ENCODE data around the gene PORCN. TPM values are rescaled to one million over a fixed set of nuclear protein-coding genes. Genes with fewer than 3 reads are reported as not detected.

PORCN gene
- total and polyA plus RNA-seq, 9 of the 15 experiments (the other 6 are each of a cell fraction or from before 2014, with no cell fraction given), result 0.34 to 5.1 (median 2.8) TPM

GRCh38 chrX:48569958-48570357 is 61.2 kb downstream of the PORCN start:
- Histone ChIP-seq H3K27ac (ENCODE audit: extremely low read depth, low read depth, low read length) (no peak overlapping the region; the same call in 2 of the 3 replicates), H3K27me3 (ENCODE audit: control insufficient read depth in 2 of 2, insufficient read depth in 2 of 2, low read length in 2 of 2) (no peaks in the 10 kb centered on the region), H2AFZ (ENCODE audit: low read depth, low read length) (no peak overlapping the region), H3K36me3 (ENCODE audit: control insufficient read depth, insufficient read depth, low read length) (peaks cover 1% of the 10 kb centered on the region; the same call in 2 of the 3 replicates), H3K9me1 (ENCODE audit: control insufficient read depth, insufficient read depth, low read length) (no peaks in the 10 kb centered on the region), H3K4me3 (no peak overlapping the region), H3K4me1 (replicated peaks in 1 of 2; ENCODE audit: control insufficient read depth in 2 of 2, insufficient read depth in 2 of 2, low read length in 2 of 2) (peaks cover 0 to 3% of the 10 kb centered on the region in 2 experiments; a peak in 3 of 5 replicates), H3K4me2 (ENCODE audit: insufficient read depth, low read length) (no peak overlapping the region), H3K9ac (ENCODE audit: insufficient read depth in 1 of 2, low read depth in 2 of 2, low read length in 2 of 2) (no peak overlapping the region), H3K79me2 (ENCODE audit: control insufficient read depth, insufficient read depth, low read length) (peaks cover 7% of the 10 kb centered on the region), H3K9me3 (replicated peaks; ENCODE audit: control insufficient read depth, insufficient read depth, low read depth, low read length) (no peaks in the 10 kb centered on the region), H4K20me1 (replicated peaks; ENCODE audit: control insufficient read depth, insufficient read depth, low read length) (peaks cover under 1% of the 10 kb centered on the region; the same call in 1 of the 2 replicates)
- DNase-seq (ENCODE audit: extremely low read depth in 1 of 4, low spot score in 3 of 4) (no peak), FAIRE-seq (no peak), ATAC-seq (no peak)
- ChIA-PET POLR2A (no interaction called here), CTCF (ENCODE audit: low intra/inter-chr PET ratio) (no interaction called here)
- WGBS (ENCODE audit: insufficient coverage, low coverage, missing lambda C conversion rate), result 33% methylated on average over 1 of the region's 1 CpG
- intact Hi-C loops (cut with micrococcal nuclease) (loop anchor here (10.0 kb wide), 1 partner anchor 45 kb away; the partner anchor contains the start of gene EBP), in situ Hi-C loops (cut with MboI) (no loop called here)
- BruUV-seq (replicated peaks), result no TSS peak
- TF ChIP-seq U2AF1 (optimal IDR thresholded peaks at IDR 0.05; ENCODE audit: low read depth, low read length) (no peak), E4F1 (CRISPR knock-in tag; IDR thresholded peaks at IDR 0.05; ENCODE audit: borderline replicate concordance) (no peak), ZFP30 (CRISPR knock-in tag; IDR thresholded peaks at IDR 0.05; ENCODE audit: borderline replicate concordance) (no peak), ARID2 (IDR thresholded peaks at IDR 0.05) (no peak), TRIM28 (IDR thresholded peaks at IDR 0.05) (no peak), YBX1 (IDR thresholded peaks at IDR 0.05) (no peak), ZNF253 (CRISPR knock-in tag; conservative IDR thresholded peaks at IDR 0.05) (no peak), TCF7 (IDR thresholded peaks at IDR 0.05; ENCODE audit: borderline replicate concordance) (no peak), RUNX1 (IDR thresholded peaks at IDR 0.05; ENCODE audit: low read depth) (no peak), L3MBTL2 (IDR thresholded peaks at IDR 0.05) (no peak), HOMEZ (CRISPR knock-in tag; IDR thresholded peaks at IDR 0.05) (no peak)

Other genes with a start within 250 kb of the PORCN start
Only the 7 nearest of the 11 such genes appear.
- gene SSX4B, start 97.0 kb upstream of the PORCN start, total RNA-seq (2014; rRNA removed), result not detected in 2 replicates
- 4.9 and 8.3 TPM in 2 replicates for gene SSX4B, start 97.0 kb upstream of the PORCN start, total RNA-seq (2014; rRNA removed; fragmentation: Illumina TruSeq; extraction: Trizol)
- gene SSX4B, start 97.0 kb upstream of the PORCN start, total RNA-seq (2015; rRNA removed; fragmentation: Illumina TruSeq; extraction: Trizol), result 4.2 and 6.0 TPM in 2 replicates
- gene SSX4B, start 97.0 kb upstream of the PORCN start, total RNA-seq (2021), result 3.0 TPM in 2 replicates
- 0.29 and 0.72 TPM in 2 replicates for gene SSX4B, start 97.0 kb upstream of the PORCN start, polyA plus RNA-seq (2011; rRNA removed)
- gene SSX4B, start 97.0 kb upstream of the PORCN start, polyA plus RNA-seq (2014; fragmentation: Illumina TruSeq; extraction: Trizol), result 10.0 TPM in 1 of 2 replicates, not detected in the other
- 1 to 10 TPM; 7.0 to 8.8 TPM for gene SSX4B, start 97.0 kb upstream of the PORCN start, polyA plus RNA-seq (2014; fragmentation: Nextera tagmentation; extraction: Ambion mirVana)
- 4.2 TPM in 1 of 2 replicates, not detected in the other for gene SSX4B, start 97.0 kb upstream of the PORCN start, polyA plus RNA-seq (2014; rRNA removed)
- gene SLC38A5, start 38.7 kb upstream of the PORCN start, total RNA-seq (2014; rRNA removed), result 142 and 201 TPM in 2 replicates
- gene SLC38A5, start 38.7 kb upstream of the PORCN start, total RNA-seq (2014; rRNA removed; fragmentation: Illumina TruSeq; extraction: Trizol), result 72.6 and 88.6 TPM in 2 replicates
- gene SLC38A5, start 38.7 kb upstream of the PORCN start, total RNA-seq (2015; rRNA removed; fragmentation: Illumina TruSeq; extraction: Trizol), result 128 and 129 TPM in 2 replicates
- gene SLC38A5, start 38.7 kb upstream of the PORCN start, total RNA-seq (2021), result 213 and 228 TPM in 2 replicates
- gene SLC38A5, start 38.7 kb upstream of the PORCN start, polyA plus RNA-seq (2011; rRNA removed), result 163 and 193 TPM in 2 replicates
- 204 and 238 TPM in 2 replicates for gene SLC38A5, start 38.7 kb upstream of the PORCN start, polyA plus RNA-seq (2014; fragmentation: Illumina TruSeq; extraction: Trizol)
- gene SLC38A5, start 38.7 kb upstream of the PORCN start, polyA plus RNA-seq (2014; fragmentation: Nextera tagmentation; extraction: Ambion mirVana), result 10 to 100 TPM in 1 of 2 experiments, 1 to 10 TPM in 1; 9.3 to 31.2 TPM
- 199 and 251 TPM in 2 replicates for gene SLC38A5, start 38.7 kb upstream of the PORCN start, polyA plus RNA-seq (2014; rRNA removed)
- gene FTSJ1, start 32.8 kb upstream of the PORCN start, total RNA-seq (2014; rRNA removed), result 87.2 and 121 TPM in 2 replicates
- gene FTSJ1, start 32.8 kb upstream of the PORCN start, total RNA-seq (2014; rRNA removed; fragmentation: Illumina TruSeq; extraction: Trizol), result 54.7 and 60.1 TPM in 2 replicates
- gene FTSJ1, start 32.8 kb upstream of the PORCN start, total RNA-seq (2015; rRNA removed; fragmentation: Illumina TruSeq; extraction: Trizol), result 72.9 and 75.2 TPM in 2 replicates
- gene FTSJ1, start 32.8 kb upstream of the PORCN start, total RNA-seq (2021), result 85.0 and 87.3 TPM in 2 replicates
- 51.4 and 53.1 TPM in 2 replicates for gene FTSJ1, start 32.8 kb upstream of the PORCN start, polyA plus RNA-seq (2011; rRNA removed)
- 95.6 and 109 TPM in 2 replicates for gene FTSJ1, start 32.8 kb upstream of the PORCN start, polyA plus RNA-seq (2014; fragmentation: Illumina TruSeq; extraction: Trizol)
- gene FTSJ1, start 32.8 kb upstream of the PORCN start, polyA plus RNA-seq (2014; fragmentation: Nextera tagmentation; extraction: Ambion mirVana), result 10 to 100 TPM; 12.2 to 17.4 TPM
- gene FTSJ1, start 32.8 kb upstream of the PORCN start, polyA plus RNA-seq (2014; rRNA removed), result 71.6 and 86.8 TPM in 2 replicates
- 244 and 267 TPM in 2 replicates for gene EBP, start 12.8 kb downstream of the PORCN start, total RNA-seq (2014; rRNA removed)
- gene EBP, start 12.8 kb downstream of the PORCN start, total RNA-seq (2014; rRNA removed; fragmentation: Illumina TruSeq; extraction: Trizol), result 242 and 313 TPM in 2 replicates
- gene EBP, start 12.8 kb downstream of the PORCN start, total RNA-seq (2015; rRNA removed; fragmentation: Illumina TruSeq; extraction: Trizol), result 219 and 244 TPM in 2 replicates
- 264 and 278 TPM in 2 replicates for gene EBP, start 12.8 kb downstream of the PORCN start, total RNA-seq (2021)
- 228 and 411 TPM in 2 replicates for gene EBP, start 12.8 kb downstream of the PORCN start, polyA plus RNA-seq (2011; rRNA removed)
- gene EBP, start 12.8 kb downstream of the PORCN start, polyA plus RNA-seq (2014; fragmentation: Illumina TruSeq; extraction: Trizol), result 274 and 307 TPM in 2 replicates
- gene EBP, start 12.8 kb downstream of the PORCN start, polyA plus RNA-seq (2014; fragmentation: Nextera tagmentation; extraction: Ambion mirVana), result 100 to 1,000 TPM; 569 to 987 TPM
- gene EBP, start 12.8 kb downstream of the PORCN start, polyA plus RNA-seq (2014; rRNA removed), result 238 and 281 TPM in 2 replicates
- gene TBC1D25, start 30.7 kb downstream of the PORCN start, total RNA-seq (2014; rRNA removed), result 5.4 and 6.7 TPM in 2 replicates
- 0.87 and 0.96 TPM in 2 replicates for gene TBC1D25, start 30.7 kb downstream of the PORCN start, total RNA-seq (2014; rRNA removed; fragmentation: Illumina TruSeq; extraction: Trizol)
- gene TBC1D25, start 30.7 kb downstream of the PORCN start, total RNA-seq (2015; rRNA removed; fragmentation: Illumina TruSeq; extraction: Trizol), result 1.5 and 2.0 TPM in 2 replicates
- 9.5 and 10.6 TPM in 2 replicates for gene TBC1D25, start 30.7 kb downstream of the PORCN start, total RNA-seq (2021)
- gene TBC1D25, start 30.7 kb downstream of the PORCN start, polyA plus RNA-seq (2011; rRNA removed), result 3.9 and 7.1 TPM in 2 replicates
- 6.1 and 7.5 TPM in 2 replicates for gene TBC1D25, start 30.7 kb downstream of the PORCN start, polyA plus RNA-seq (2014; fragmentation: Illumina TruSeq; extraction: Trizol)
- gene TBC1D25, start 30.7 kb downstream of the PORCN start, polyA plus RNA-seq (2014; fragmentation: Nextera tagmentation; extraction: Ambion mirVana), result under 1 TPM; 0.62 to 0.87 TPM
- gene TBC1D25, start 30.7 kb downstream of the PORCN start, polyA plus RNA-seq (2014; rRNA removed), result 5.4 and 6.2 TPM in 2 replicates
- 136 and 164 TPM in 2 replicates for gene RBM3, start 65.5 kb downstream of the PORCN start, total RNA-seq (2014; rRNA removed)
- gene RBM3, start 65.5 kb downstream of the PORCN start, total RNA-seq (2014; rRNA removed; fragmentation: Illumina TruSeq; extraction: Trizol), result 272 and 376 TPM in 2 replicates
- gene RBM3, start 65.5 kb downstream of the PORCN start, total RNA-seq (2015; rRNA removed; fragmentation: Illumina TruSeq; extraction: Trizol), result 221 and 223 TPM in 2 replicates
- gene RBM3, start 65.5 kb downstream of the PORCN start, total RNA-seq (2021), result 148 and 187 TPM in 2 replicates
- gene RBM3, start 65.5 kb downstream of the PORCN start, polyA plus RNA-seq (2011; rRNA removed), result 194 and 209 TPM in 2 replicates
- gene RBM3, start 65.5 kb downstream of the PORCN start, polyA plus RNA-seq (2014; fragmentation: Illumina TruSeq; extraction: Trizol), result 221 and 255 TPM in 2 replicates
- 10 to 100 TPM; 70.3 to 97.1 TPM for gene RBM3, start 65.5 kb downstream of the PORCN start, polyA plus RNA-seq (2014; fragmentation: Nextera tagmentation; extraction: Ambion mirVana)
- 246 and 259 TPM in 2 replicates for gene RBM3, start 65.5 kb downstream of the PORCN start, polyA plus RNA-seq (2014; rRNA removed)
- 38.7 and 76.8 TPM in 2 replicates for gene WDR13, start 88.5 kb downstream of the PORCN start, total RNA-seq (2014; rRNA removed)
- gene WDR13, start 88.5 kb downstream of the PORCN start, total RNA-seq (2014; rRNA removed; fragmentation: Illumina TruSeq; extraction: Trizol), result 10.8 and 17.1 TPM in 2 replicates
- 27.3 and 31.4 TPM in 2 replicates for gene WDR13, start 88.5 kb downstream of the PORCN start, total RNA-seq (2015; rRNA removed; fragmentation: Illumina TruSeq; extraction: Trizol)
- 64.7 and 70.5 TPM in 2 replicates for gene WDR13, start 88.5 kb downstream of the PORCN start, total RNA-seq (2021)
- gene WDR13, start 88.5 kb downstream of the PORCN start, polyA plus RNA-seq (2011; rRNA removed), result 36.4 and 76.3 TPM in 2 replicates
- 30.4 and 54.9 TPM in 2 replicates for gene WDR13, start 88.5 kb downstream of the PORCN start, polyA plus RNA-seq (2014; fragmentation: Illumina TruSeq; extraction: Trizol)
- 10 to 100 TPM in 1 of 2 experiments, 1 to 10 TPM in 1; 7.4 to 16.0 TPM for gene WDR13, start 88.5 kb downstream of the PORCN start, polyA plus RNA-seq (2014; fragmentation: Nextera tagmentation; extraction: Ambion mirVana)
- 49.1 and 73.2 TPM in 2 replicates for gene WDR13, start 88.5 kb downstream of the PORCN start, polyA plus RNA-seq (2014; rRNA removed)